Epithelial cell of proximal tubule (primary cell): ENCODE data around the gene BEGAIN. TPM values are rescaled to one million over a fixed set of nuclear protein-coding genes. Genes with fewer than 3 reads are reported as not detected.

Experiments used
- DNase-seq: peaks from one replicate; pipeline ENCODE4 v3.0.0-alpha.2; 2011; ENCODE audit warnings: low read depth
- H3K4me3 ChIP-seq: 2 replicates; pipeline ENCODE4 v1.5.1; 2011; ENCODE audit warnings: low read depth, mild to moderate bottlenecking, low read length
- total RNA-seq: library from RNA; depleted of rRNA; stranded (reverse); fragments of >200 nt; gene quantifications from 2 replicates; pipeline ENCODE4 v1.2.3, GENCODE V29; 2015
- TF ChIP-seq, protein P1 (sequence below): conservative IDR thresholded peaks from 2 replicates; pipeline ENCODE4 v1.5.1; 2012; ENCODE audit warnings: low read depth, mild to moderate bottlenecking, low read length

The BEGAIN gene
- total RNA-seq, 1 donor from 2014 or later, result 1.4 TPM

DNA sequence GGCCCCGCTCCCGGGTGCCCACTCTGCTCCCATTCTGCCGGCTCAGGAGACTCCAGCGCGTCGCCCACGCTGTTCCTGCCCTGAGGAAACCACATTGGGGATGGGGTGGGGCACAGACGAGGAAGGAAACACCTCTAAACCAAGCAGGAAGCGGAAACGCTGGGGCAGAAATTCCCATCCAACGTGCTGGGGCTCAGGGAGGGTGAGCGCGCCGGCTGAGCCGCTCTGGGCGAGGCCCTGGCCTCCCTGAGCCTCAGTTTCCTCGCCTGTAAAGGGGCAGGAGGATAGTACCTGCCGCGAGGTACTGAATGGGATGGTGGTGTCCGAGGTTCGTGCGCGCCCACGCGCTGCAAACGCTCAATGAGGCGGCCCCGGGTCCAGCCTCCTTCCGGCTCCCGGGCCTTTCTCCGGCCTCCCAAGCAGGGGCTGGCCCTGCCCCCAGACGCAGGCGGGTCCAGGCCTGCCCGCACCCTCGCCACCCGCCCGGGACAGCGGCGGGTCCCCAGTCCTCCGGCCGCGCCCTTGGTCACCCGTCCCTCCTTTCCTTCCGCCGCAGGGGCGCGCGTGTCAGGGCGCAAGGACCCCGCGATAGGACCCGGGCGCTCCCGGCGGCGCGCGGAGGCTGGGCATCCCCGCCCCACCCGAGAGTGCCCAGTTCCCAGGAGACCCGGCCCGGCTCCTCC is 673 bp downstream of the BEGAIN start:
- TF ChIP-seq, protein P1, sequence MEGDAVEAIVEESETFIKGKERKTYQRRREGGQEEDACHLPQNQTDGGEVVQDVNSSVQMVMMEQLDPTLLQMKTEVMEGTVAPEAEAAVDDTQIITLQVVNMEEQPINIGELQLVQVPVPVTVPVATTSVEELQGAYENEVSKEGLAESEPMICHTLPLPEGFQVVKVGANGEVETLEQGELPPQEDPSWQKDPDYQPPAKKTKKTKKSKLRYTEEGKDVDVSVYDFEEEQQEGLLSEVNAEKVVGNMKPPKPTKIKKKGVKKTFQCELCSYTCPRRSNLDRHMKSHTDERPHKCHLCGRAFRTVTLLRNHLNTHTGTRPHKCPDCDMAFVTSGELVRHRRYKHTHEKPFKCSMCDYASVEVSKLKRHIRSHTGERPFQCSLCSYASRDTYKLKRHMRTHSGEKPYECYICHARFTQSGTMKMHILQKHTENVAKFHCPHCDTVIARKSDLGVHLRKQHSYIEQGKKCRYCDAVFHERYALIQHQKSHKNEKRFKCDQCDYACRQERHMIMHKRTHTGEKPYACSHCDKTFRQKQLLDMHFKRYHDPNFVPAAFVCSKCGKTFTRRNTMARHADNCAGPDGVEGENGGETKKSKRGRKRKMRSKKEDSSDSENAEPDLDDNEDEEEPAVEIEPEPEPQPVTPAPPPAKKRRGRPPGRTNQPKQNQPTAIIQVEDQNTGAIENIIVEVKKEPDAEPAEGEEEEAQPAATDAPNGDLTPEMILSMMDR, result no peak
- peak overlapping the region; percentile 50 for H3K4me3 ChIP-seq
- DNase-seq, result no peak

- peak overlapping the region; percentile 50 for H3K4me3 ChIP-seq
- TF ChIP-seq, protein P1, result no peak
- no peak for DNase-seq
These were observed 1.1 kb downstream of the BEGAIN start for GRCh38 chr14:100586153-100586402.

GRCh38 chr14:100585448-100586152 is 1.6 kb downstream of the BEGAIN start:
- no peak for DNase-seq
- TF ChIP-seq, protein P1, result no peak
- no peak overlapping the region for H3K4me3 ChIP-seq

GRCh38 chr14:100584056-100585031 is 2.9 kb downstream of the BEGAIN start:
- DNase-seq, result no peak
- TF ChIP-seq, protein P1, result no peak

GRCh38 chr14:100583245-100583644 is 4.0 kb downstream of the BEGAIN start:
- TF ChIP-seq, protein P1, result no peak
- no peak overlapping the region for H3K4me3 ChIP-seq
- DNase-seq, result no peak

More at GRCh38 chr14:100584056-100585031, 2.9 kb downstream of the BEGAIN start:
- no peak overlapping the region for H3K4me3 ChIP-seq

GRCh38 chr14:100582496-100583165 is 4.6 kb downstream of the BEGAIN start:
- TF ChIP-seq, protein P1, result no peak
- no peak overlapping the region for H3K4me3 ChIP-seq
- no peak for DNase-seq
